RWPE2 (cell line): ENCODE data around the gene ASCC2.

Source experiments
- ATAC-seq: fragments of 200-7000 bp; cut with Tn5 transposase; 3 replicates; pipeline ENCODE4 v1.9.1; 2021; ENCODE audit warnings: low read depth
- DNase-seq: peaks from one replicate; pipeline ENCODE4 v3.0.0-alpha.2; 2020; ENCODE audit warnings: low spot score
- H3K27ac ChIP-seq: fragments of 450-650 bp; 2 replicates; pipeline ENCODE4 v1.5.1; 2017; ENCODE audit warnings: mild to moderate bottlenecking; ENCODE audit not compliant: poor library complexity, severe bottlenecking
- H3K27me3 ChIP-seq: fragments of 250-450 bp; sonication (Bioruptor Pico); 2 replicates; pipeline ENCODE4 v1.5.1; 2021; ENCODE audit warnings: mild to moderate bottlenecking, moderate library complexity; ENCODE audit not compliant: insufficient read depth, poor library complexity, severe bottlenecking
- H3K36me3 ChIP-seq: fragments of 250-450 bp; sonication (Bioruptor Pico); 2 replicates; pipeline ENCODE4 v1.5.1; 2020; ENCODE audit warnings: low read depth, mild to moderate bottlenecking, moderate library complexity
- H3K4me1 ChIP-seq: fragments of 250-450 bp; sonication (Bioruptor Pico); 2 replicates; pipeline ENCODE4 v1.5.1; 2021; ENCODE audit warnings: mild to moderate bottlenecking, moderate library complexity; ENCODE audit not compliant: insufficient read depth, poor library complexity, severe bottlenecking
- H3K4me3 ChIP-seq: fragments of 250-450 bp; sonication (Bioruptor Pico); 2 replicates; pipeline ENCODE4 v1.5.1; 2021; ENCODE audit warnings: mild to moderate bottlenecking, moderate library complexity; ENCODE audit not compliant: severe bottlenecking
- H3K9me3 ChIP-seq: fragments of 250-450 bp; sonication (Bioruptor Pico); 2 replicates; pipeline ENCODE4 v1.5.1; 2021; ENCODE audit warnings: mild to moderate bottlenecking, moderate library complexity; ENCODE audit not compliant: severe bottlenecking
- CTCF ChIP-seq: fragments of 450-650 bp; IDR thresholded peaks from one replicate; pipeline ENCODE4 v1.5.1; 2017; ENCODE audit warnings: mild to moderate bottlenecking, moderate library complexity; ENCODE audit not compliant: poor library complexity, severe bottlenecking

The ASCC2 gene

GRCh38 chr22:29872989-29873388 lies 34.9 kb upstream of the ASCC2 start:
- Histone ChIP-seq H3K36me3 (no peaks in the 10 kb centered on the region), H3K9me3 (no peaks in the 10 kb centered on the region), H3K27me3 (no peaks in the 10 kb centered on the region), H3K4me3 (no peak overlapping the region), H3K4me1 (peaks cover 14% of the 10 kb centered on the region), H3K27ac (no peak overlapping the region)
- ATAC-seq (no peak), DNase-seq (no peak)
- no peak for TF ChIP-seq CTCF

GRCh38 chr22:29872144-29872893 lies 34.2 kb upstream of the ASCC2 start:
- ATAC-seq: no peak
- Histone ChIP-seq H3K4me1 (peaks cover 14% of the 10 kb centered on the region), H3K27me3 (no peaks in the 10 kb centered on the region), H3K9me3 (no peaks in the 10 kb centered on the region), H3K27ac (no peak overlapping the region), H3K4me3 (no peak overlapping the region), H3K36me3 (no peaks in the 10 kb centered on the region)
- no peak for TF ChIP-seq CTCF
- DNase-seq: no peak

GRCh38 chr22:29871684-29872083 lies 33.6 kb upstream of the ASCC2 start:
- H3K4me3 ChIP-seq: no peak overlapping the region
- no peaks in the 10 kb centered on the region for H3K27me3 ChIP-seq
- H3K4me1 ChIP-seq: peaks cover 14% of the 10 kb centered on the region
- no peaks in the 10 kb centered on the region for H3K36me3 ChIP-seq
- DNase-seq (no peak), ATAC-seq (no peak)
- no peak overlapping the region for H3K27ac ChIP-seq
- H3K9me3 ChIP-seq: no peaks in the 10 kb centered on the region
- no peak for TF ChIP-seq CTCF

- no peak overlapping the region for H3K4me3 ChIP-seq
- no peak for TF ChIP-seq CTCF
- peak overlapping the region; percentile 65 for H3K27ac ChIP-seq
- peaks cover 14% of the 10 kb centered on the region for H3K4me1 ChIP-seq
- no peak for DNase-seq
- H3K9me3 ChIP-seq: no peaks in the 10 kb centered on the region
- peak; percentile 89 for ATAC-seq
- no peaks in the 10 kb centered on the region for H3K36me3 ChIP-seq
- no peaks in the 10 kb centered on the region for H3K27me3 ChIP-seq
Measured at GRCh38 chr22:29870574-29870973, 32.5 kb upstream of the ASCC2 start.

- Histone ChIP-seq H3K27ac (no peak overlapping the region), H3K4me1 (peaks cover 14% of the 10 kb centered on the region), H3K9me3 (no peaks in the 10 kb centered on the region), H3K27me3 (no peaks in the 10 kb centered on the region), H3K4me3 (no peak overlapping the region), H3K36me3 (no peaks in the 10 kb centered on the region)
- no peak for TF ChIP-seq CTCF
- ATAC-seq (no peak), DNase-seq (no peak)
Measured at GRCh38 chr22:29867851-29868250, 29.8 kb upstream of the ASCC2 start.
